Liver (tissue), 9 donors: ENCODE data around the gene ERBB4. TPM values are rescaled to one million over a fixed set of nuclear protein-coding genes. Genes with fewer than 3 reads are reported as not detected.

ENCODE experiments used
- DNase-seq: peaks from one replicate; pipeline ENCODE4 v3.0.0-alpha.2; 2017; ENCODE audit warnings: low spot score
- H3K27ac ChIP-seq, 2 donors: one replicate each; pipeline ENCODE4 v1.7.0; 2013; ENCODE audit warnings: inconsistent platforms in 2 of 2, low read length in 2 of 2, control low read depth in 1 of 2, low read depth in 1 of 2, mild to moderate bottlenecking in 1 of 2
- H3K27me3 ChIP-seq, 4 donors: one replicate each; pipeline versions ENCODE4 v1.6.1 to v1.7.0; 2013; ENCODE audit warnings: low read length in 3 of 4, inconsistent platforms in 1 of 4, mild to moderate bottlenecking in 1 of 4, moderate library complexity in 1 of 4; ENCODE audit not compliant: control insufficient read depth in 4 of 4, insufficient read depth in 4 of 4
- H3K36me3 ChIP-seq, 4 donors: one replicate each; pipeline versions ENCODE4 v1.6.1 to v1.7.0; 2013; ENCODE audit warnings: low read length in 3 of 4, mild to moderate bottlenecking in 3 of 4, low read depth in 1 of 4, moderate library complexity in 1 of 4; ENCODE audit not compliant: control insufficient read depth in 4 of 4, insufficient read depth in 3 of 4
- H3K4me1 ChIP-seq, 4 donors: one replicate each; pipeline versions ENCODE4 v1.6.1 to v1.7.0; 2013; ENCODE audit warnings: low read length in 3 of 4, mild to moderate bottlenecking in 3 of 4, moderate library complexity in 1 of 4; ENCODE audit not compliant: control insufficient read depth in 4 of 4, insufficient read depth in 4 of 4
- H3K4me3 ChIP-seq, 3 donors: one replicate each; pipeline versions ENCODE4 v1.6.1 to v1.7.0; 2013; ENCODE audit warnings: low read length in 3 of 3, control low read depth in 1 of 3, low read depth in 1 of 3, mild to moderate bottlenecking in 1 of 3
- H3K9ac ChIP-seq, 2 donors: one replicate each; pipeline ENCODE4 v1.7.0; 2013; ENCODE audit warnings: low read length in 2 of 2, mild to moderate bottlenecking in 2 of 2, moderate library complexity in 2 of 2, control low read depth in 1 of 2, low read depth in 1 of 2
- H3K9me3 ChIP-seq, 4 donors: one replicate each; pipeline versions ENCODE4 v1.6.1 to v1.7.0; 2013; ENCODE audit warnings: low read length in 3 of 4; ENCODE audit not compliant: control insufficient read depth in 4 of 4
- EGR1 ChIP-seq, 2 donors: IDR thresholded peaks; 2 replicates each; pipeline ENCODE4 v1.6.1; 2016 to 2018; ENCODE audit warnings: antibody characterized with exemption in 2 of 2, low read depth in 2 of 2
- FOXA1 ChIP-seq: IDR thresholded peaks from 2 replicates; pipeline ENCODE4 v1.6.1; 2016; ENCODE audit warnings: antibody characterized with exemption
- FOXA2 ChIP-seq: IDR thresholded peaks from 2 replicates; pipeline ENCODE4 v1.6.1; 2016; ENCODE audit warnings: antibody characterized with exemption
- GABPA ChIP-seq, 2 donors: IDR thresholded peaks in 1 of 2; conservative IDR thresholded peaks in 1 of 2; 2 replicates each; pipeline ENCODE4 v1.6.1; 2016; ENCODE audit warnings: antibody characterized with exemption in 2 of 2, mild to moderate bottlenecking in 1 of 2, moderate library complexity in 1 of 2
- HNF4A ChIP-seq, 2 donors: conservative IDR thresholded peaks; 2 replicates each; pipeline ENCODE4 v1.6.1; 2016; ENCODE audit warnings: antibody characterized with exemption in 2 of 2, mild to moderate bottlenecking in 2 of 2
- HNF4G ChIP-seq: IDR thresholded peaks from 2 replicates; pipeline ENCODE4 v1.6.1; 2016; ENCODE audit warnings: antibody characterized with exemption
- JUND ChIP-seq, 2 donors: IDR thresholded peaks; 2 replicates each; pipeline ENCODE4 v1.6.1; 2016; ENCODE audit warnings: antibody characterized with exemption in 2 of 2
- NR2F2 ChIP-seq: IDR thresholded peaks from 2 replicates; pipeline ENCODE4 v1.6.1; 2016; ENCODE audit warnings: antibody characterized with exemption
- RAD21 ChIP-seq, 2 donors: IDR thresholded peaks; 2 replicates each; pipeline ENCODE4 v1.6.1; 2016; ENCODE audit warnings: antibody characterized with exemption in 2 of 2, mild to moderate bottlenecking in 2 of 2
- RXRA ChIP-seq, 2 donors: IDR thresholded peaks; 2 replicates each; pipeline ENCODE4 v1.6.1; 2017 to 2018; ENCODE audit warnings: antibody characterized with exemption in 2 of 2, mild to moderate bottlenecking in 1 of 2
- SP1 ChIP-seq: IDR thresholded peaks from 2 replicates; pipeline ENCODE4 v1.6.1; 2018; ENCODE audit warnings: antibody characterized with exemption, mild to moderate bottlenecking
- TAF1 ChIP-seq: conservative IDR thresholded peaks from 2 replicates; pipeline ENCODE4 v1.6.1; 2016; ENCODE audit warnings: antibody characterized with exemption, mild to moderate bottlenecking
- YY1 ChIP-seq: IDR thresholded peaks from 2 replicates; pipeline ENCODE4 v1.6.1; 2016; ENCODE audit warnings: antibody characterized with exemption, mild to moderate bottlenecking
- WGBS: extraction: QIAGEN DNeasy Blood & Tissue Kit; methylation state at CpG from one replicate; pipeline ENCODE4 v1.1.7; 2013; 5-methylcytosine and 5-hydroxymethylcytosine counted together
- polyA plus RNA-seq, 2 donors: library from polyadenylated mRNA; stranded (reverse) in 1 of 2; unstranded in 1 of 2; fragments of 200-250 nt in 1 of 2; fragments of >200 nt in 1 of 2; fragmentation: Nextera tagmentation in 1 of 2; extraction: Ambion mirVana in 1 of 2; gene quantifications; one replicate each; pipeline versions ENCODE4 v1.2.1 to v1.2.3, GENCODE V29; 2013 to 2015
- total RNA-seq, 2 donors: library from RNA; depleted of rRNA; stranded (reverse); fragments of >200 nt; gene quantifications; one replicate each; pipeline ENCODE4 v1.2.3, GENCODE V29; 2014
- TF ChIP-seq, protein P1 (sequence below): IDR thresholded peaks from 2 replicates; pipeline ENCODE4 v1.6.1; 2016; ENCODE audit warnings: antibody characterized with exemption, mild to moderate bottlenecking
- TF ChIP-seq, protein P2 (sequence below): fragments of 150-350 bp; IDR thresholded peaks from 2 replicates; pipeline ENCODE4 v1.5.1; 2017; ENCODE audit warnings: improper control_type of control experiment, low read depth, low read length; ENCODE audit not compliant: missing input control
- TF ChIP-seq, protein P3 (sequence below): IDR thresholded peaks from 2 replicates; pipeline ENCODE4 v1.6.1; 2016; ENCODE audit warnings: antibody characterized with exemption
- TF ChIP-seq, protein P4 (sequence below): IDR thresholded peaks from 2 replicates; pipeline ENCODE4 v1.6.1; 2016; ENCODE audit warnings: antibody characterized with exemption
- TF ChIP-seq, protein P5 (sequence below): IDR thresholded peaks from 2 replicates; pipeline ENCODE4 v1.6.1; 2016; ENCODE audit warnings: antibody characterized with exemption
- donor health status: healthy.
- donor health status: healthy.
- donor health status: healthy.
- donor health status: healthy.
- donor health status: healthy.

The ERBB4 gene
- total and polyA plus RNA-seq, 4 donors, result 0.03 to 0.42 TPM; not detected in 2

DNA sequence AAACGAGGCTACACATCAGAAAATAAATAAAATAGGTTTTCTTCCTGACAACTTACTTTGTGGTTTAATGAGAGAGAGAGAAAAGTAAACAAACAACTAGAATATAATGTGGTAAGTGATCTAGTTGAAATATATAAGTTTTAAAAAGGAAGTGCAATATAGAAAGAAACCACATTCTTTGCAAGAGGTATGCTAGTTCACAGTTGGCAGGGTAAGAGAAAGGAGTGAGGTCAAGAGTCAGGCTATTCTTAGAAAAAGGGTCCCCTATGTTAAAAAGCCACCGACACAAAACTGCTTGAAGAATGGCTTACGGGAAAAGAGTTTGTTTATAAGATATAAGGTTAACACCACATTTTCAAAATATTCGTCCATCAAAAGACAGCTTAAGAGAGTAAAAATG lies 462.1 kb downstream of the ERBB4 start:
- Histone ChIP-seq H3K4me1 (no peaks in the 10 kb centered on the region), H3K9me3 (no peaks in the 10 kb centered on the region), H3K27ac (no peak overlapping the region), H3K36me3 (no peaks in the 10 kb centered on the region), H3K27me3 (no peaks in the 10 kb centered on the region), H3K9ac (no peak overlapping the region), H3K4me3 (no peak overlapping the region)
- TF ChIP-seq HNF4A (conservative IDR thresholded peaks at IDR 0.05) (no peak), TAF1 (no peak), FOXA1 (no peak), JUND (IDR thresholded peaks at IDR 0.05) (no peak), NR2F2 (no peak), GABPA (IDR thresholded peaks at IDR 0.05 in 1 of 2, conservative IDR thresholded peaks at IDR 0.05 in 1 of 2) (no peak), RAD21 (IDR thresholded peaks at IDR 0.05) (no peak), YY1 (no peak), SP1 (no peak), EGR1 (IDR thresholded peaks at IDR 0.05; ENCODE audit: low read depth in 2 of 2) (no peak), FOXA2 (no peak), HNF4G (no peak)
- TF ChIP-seq, protein P1, sequence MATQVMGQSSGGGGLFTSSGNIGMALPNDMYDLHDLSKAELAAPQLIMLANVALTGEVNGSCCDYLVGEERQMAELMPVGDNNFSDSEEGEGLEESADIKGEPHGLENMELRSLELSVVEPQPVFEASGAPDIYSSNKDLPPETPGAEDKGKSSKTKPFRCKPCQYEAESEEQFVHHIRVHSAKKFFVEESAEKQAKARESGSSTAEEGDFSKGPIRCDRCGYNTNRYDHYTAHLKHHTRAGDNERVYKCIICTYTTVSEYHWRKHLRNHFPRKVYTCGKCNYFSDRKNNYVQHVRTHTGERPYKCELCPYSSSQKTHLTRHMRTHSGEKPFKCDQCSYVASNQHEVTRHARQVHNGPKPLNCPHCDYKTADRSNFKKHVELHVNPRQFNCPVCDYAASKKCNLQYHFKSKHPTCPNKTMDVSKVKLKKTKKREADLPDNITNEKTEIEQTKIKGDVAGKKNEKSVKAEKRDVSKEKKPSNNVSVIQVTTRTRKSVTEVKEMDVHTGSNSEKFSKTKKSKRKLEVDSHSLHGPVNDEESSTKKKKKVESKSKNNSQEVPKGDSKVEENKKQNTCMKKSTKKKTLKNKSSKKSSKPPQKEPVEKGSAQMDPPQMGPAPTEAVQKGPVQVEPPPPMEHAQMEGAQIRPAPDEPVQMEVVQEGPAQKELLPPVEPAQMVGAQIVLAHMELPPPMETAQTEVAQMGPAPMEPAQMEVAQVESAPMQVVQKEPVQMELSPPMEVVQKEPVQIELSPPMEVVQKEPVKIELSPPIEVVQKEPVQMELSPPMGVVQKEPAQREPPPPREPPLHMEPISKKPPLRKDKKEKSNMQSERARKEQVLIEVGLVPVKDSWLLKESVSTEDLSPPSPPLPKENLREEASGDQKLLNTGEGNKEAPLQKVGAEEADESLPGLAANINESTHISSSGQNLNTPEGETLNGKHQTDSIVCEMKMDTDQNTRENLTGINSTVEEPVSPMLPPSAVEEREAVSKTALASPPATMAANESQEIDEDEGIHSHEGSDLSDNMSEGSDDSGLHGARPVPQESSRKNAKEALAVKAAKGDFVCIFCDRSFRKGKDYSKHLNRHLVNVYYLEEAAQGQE, result no peak
- TF ChIP-seq, protein P2, sequence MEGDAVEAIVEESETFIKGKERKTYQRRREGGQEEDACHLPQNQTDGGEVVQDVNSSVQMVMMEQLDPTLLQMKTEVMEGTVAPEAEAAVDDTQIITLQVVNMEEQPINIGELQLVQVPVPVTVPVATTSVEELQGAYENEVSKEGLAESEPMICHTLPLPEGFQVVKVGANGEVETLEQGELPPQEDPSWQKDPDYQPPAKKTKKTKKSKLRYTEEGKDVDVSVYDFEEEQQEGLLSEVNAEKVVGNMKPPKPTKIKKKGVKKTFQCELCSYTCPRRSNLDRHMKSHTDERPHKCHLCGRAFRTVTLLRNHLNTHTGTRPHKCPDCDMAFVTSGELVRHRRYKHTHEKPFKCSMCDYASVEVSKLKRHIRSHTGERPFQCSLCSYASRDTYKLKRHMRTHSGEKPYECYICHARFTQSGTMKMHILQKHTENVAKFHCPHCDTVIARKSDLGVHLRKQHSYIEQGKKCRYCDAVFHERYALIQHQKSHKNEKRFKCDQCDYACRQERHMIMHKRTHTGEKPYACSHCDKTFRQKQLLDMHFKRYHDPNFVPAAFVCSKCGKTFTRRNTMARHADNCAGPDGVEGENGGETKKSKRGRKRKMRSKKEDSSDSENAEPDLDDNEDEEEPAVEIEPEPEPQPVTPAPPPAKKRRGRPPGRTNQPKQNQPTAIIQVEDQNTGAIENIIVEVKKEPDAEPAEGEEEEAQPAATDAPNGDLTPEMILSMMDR, result no peak
- TF ChIP-seq, protein P3, sequence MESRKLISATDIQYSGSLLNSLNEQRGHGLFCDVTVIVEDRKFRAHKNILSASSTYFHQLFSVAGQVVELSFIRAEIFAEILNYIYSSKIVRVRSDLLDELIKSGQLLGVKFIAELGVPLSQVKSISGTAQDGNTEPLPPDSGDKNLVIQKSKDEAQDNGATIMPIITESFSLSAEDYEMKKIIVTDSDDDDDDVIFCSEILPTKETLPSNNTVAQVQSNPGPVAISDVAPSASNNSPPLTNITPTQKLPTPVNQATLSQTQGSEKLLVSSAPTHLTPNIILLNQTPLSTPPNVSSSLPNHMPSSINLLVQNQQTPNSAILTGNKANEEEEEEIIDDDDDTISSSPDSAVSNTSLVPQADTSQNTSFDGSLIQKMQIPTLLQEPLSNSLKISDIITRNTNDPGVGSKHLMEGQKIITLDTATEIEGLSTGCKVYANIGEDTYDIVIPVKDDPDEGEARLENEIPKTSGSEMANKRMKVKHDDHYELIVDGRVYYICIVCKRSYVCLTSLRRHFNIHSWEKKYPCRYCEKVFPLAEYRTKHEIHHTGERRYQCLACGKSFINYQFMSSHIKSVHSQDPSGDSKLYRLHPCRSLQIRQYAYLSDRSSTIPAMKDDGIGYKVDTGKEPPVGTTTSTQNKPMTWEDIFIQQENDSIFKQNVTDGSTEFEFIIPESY, result no peak
- TF ChIP-seq, protein P4, sequence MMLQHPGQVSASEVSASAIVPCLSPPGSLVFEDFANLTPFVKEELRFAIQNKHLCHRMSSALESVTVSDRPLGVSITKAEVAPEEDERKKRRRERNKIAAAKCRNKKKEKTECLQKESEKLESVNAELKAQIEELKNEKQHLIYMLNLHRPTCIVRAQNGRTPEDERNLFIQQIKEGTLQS, result no peak
- TF ChIP-seq, protein P5, sequence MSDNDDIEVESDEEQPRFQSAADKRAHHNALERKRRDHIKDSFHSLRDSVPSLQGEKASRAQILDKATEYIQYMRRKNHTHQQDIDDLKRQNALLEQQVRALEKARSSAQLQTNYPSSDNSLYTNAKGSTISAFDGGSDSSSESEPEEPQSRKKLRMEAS, result no peak
- DNase-seq, result no peak
- 44% methylated on average over 4 of the region's 4 CpGs for WGBS

DNA sequence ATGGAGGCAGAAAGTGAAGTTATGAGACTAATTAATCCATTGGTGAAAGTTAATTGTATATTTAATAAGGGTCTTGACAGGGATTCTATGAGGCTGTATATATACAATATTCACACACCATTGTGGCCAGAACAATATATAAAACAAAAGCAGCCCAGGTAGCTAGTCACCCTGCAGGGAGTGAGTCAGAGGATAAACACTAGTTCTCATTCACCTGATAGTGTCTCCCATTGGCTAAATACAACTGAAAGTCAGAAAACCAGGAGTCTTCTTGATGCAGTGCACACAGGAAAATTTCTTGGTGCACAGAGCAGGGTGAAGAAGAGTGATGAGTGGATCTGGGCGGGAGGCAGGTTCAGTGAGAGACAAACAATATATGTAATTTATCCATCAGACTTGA lies 465.2 kb downstream of the ERBB4 start:
- H3K4me3 ChIP-seq, result no peak overlapping the region
- no peaks in the 10 kb centered on the region for H3K4me1 ChIP-seq
- no peak overlapping the region for H3K9ac ChIP-seq
- no peaks in the 10 kb centered on the region for H3K36me3 ChIP-seq
- 74% methylated on average over 1 of the region's 1 CpG for WGBS
- H3K27ac ChIP-seq, result no peak overlapping the region
- no peak for TF ChIP-seq FOXA1
- TF ChIP-seq, protein P2, result no peak
- TF ChIP-seq, protein P3, result no peak
- no peak for TF ChIP-seq FOXA2
- no peak for TF ChIP-seq NR2F2
- TF ChIP-seq RXRA (IDR thresholded peaks at IDR 0.05), result no peak
- TF ChIP-seq TAF1, result no peak
- TF ChIP-seq YY1, result no peak
- H3K27me3 ChIP-seq, result no peaks in the 10 kb centered on the region
- no peaks in the 10 kb centered on the region for H3K9me3 ChIP-seq
- DNase-seq, result no peak
